H9 (cell line): Measurements from ENCODE around the gene TICRR. TPM values are rescaled to one million over a fixed set of nuclear protein-coding genes. Genes with fewer than 3 reads are reported as not detected.

ENCODE experiments used
- DNase-seq: peaks from one replicate; pipeline ENCODE4 v3.0.0-alpha.2; 2017
- H2AFZ ChIP-seq: one replicate; pipeline ENCODE4 v1.6.1; 2013; ENCODE audit warnings: mild to moderate bottlenecking, low read length, control low read depth, moderate library complexity
- H2AK5ac ChIP-seq: 2 replicates; pipeline ENCODE4 v1.6.1; 2013; ENCODE audit warnings: low read length, control low read depth, mixed read lengths; ENCODE audit not compliant: insufficient read length
- H2BK120ac ChIP-seq: one replicate; pipeline ENCODE4 v1.6.1; 2013; ENCODE audit warnings: low read depth, mild to moderate bottlenecking, low read length, control low read depth, inconsistent platforms; ENCODE audit not compliant: poor library complexity, severe bottlenecking
- H2BK12ac ChIP-seq: 2 replicates; pipeline ENCODE4 v1.6.1; 2013; ENCODE audit warnings: low read length, control low read depth, mixed read lengths, low read depth; ENCODE audit not compliant: insufficient read length
- H2BK15ac ChIP-seq: 2 replicates; pipeline ENCODE4 v1.6.1; 2013; ENCODE audit warnings: low read depth, low read length, control low read depth
- H2BK20ac ChIP-seq: one replicate; pipeline ENCODE4 v1.6.1; 2013; ENCODE audit warnings: low read depth, mild to moderate bottlenecking, low read length, control low read depth, inconsistent platforms; ENCODE audit not compliant: poor library complexity, severe bottlenecking
- H2BK5ac ChIP-seq: 2 replicates; pipeline ENCODE4 v1.6.1; 2013; ENCODE audit warnings: low read length, control low read depth, mixed read lengths; ENCODE audit not compliant: insufficient read length
- H3K14ac ChIP-seq: 2 replicates; pipeline ENCODE4 v1.6.1; 2013; ENCODE audit warnings: low read length, control low read depth; ENCODE audit not compliant: insufficient read depth
- H3K18ac ChIP-seq: 2 replicates; pipeline ENCODE4 v1.6.1; 2013; ENCODE audit warnings: low read depth, mild to moderate bottlenecking, mixed read lengths, low read length, control low read depth; ENCODE audit not compliant: insufficient read length
- H3K23ac ChIP-seq: 2 replicates; pipeline ENCODE4 v1.6.1; 2013; ENCODE audit warnings: low read length, control low read depth, mixed read lengths, low read depth; ENCODE audit not compliant: insufficient read length
- H3K23me2 ChIP-seq: 2 replicates; pipeline ENCODE4 v1.6.1; 2013; ENCODE audit warnings: low read depth, mild to moderate bottlenecking, mixed read lengths, low read length, control low read depth; ENCODE audit not compliant: insufficient read length, poor library complexity, severe bottlenecking
- H3K27ac ChIP-seq: 2 replicates; pipeline ENCODE4 v1.5.1; 2013; ENCODE audit warnings: low read length, control low read depth, mixed read lengths, low read depth; ENCODE audit not compliant: insufficient read length
- H3K27me3 ChIP-seq: 2 replicates; pipeline ENCODE4 v1.6.1; 2013; ENCODE audit warnings: low read length, control low read depth, inconsistent platforms; ENCODE audit not compliant: insufficient read depth
- H3K4ac ChIP-seq: 2 replicates; pipeline ENCODE4 v1.6.1; 2013; ENCODE audit warnings: low read depth, mild to moderate bottlenecking, control low read depth, inconsistent platforms, low read length, moderate library complexity
- H3K4me1 ChIP-seq: 2 replicates; pipeline ENCODE4 v1.6.1; 2013; ENCODE audit warnings: low read length, control low read depth, inconsistent platforms; ENCODE audit not compliant: insufficient read depth
- H3K4me2 ChIP-seq: 2 replicates; pipeline ENCODE4 v1.6.1; 2013; ENCODE audit warnings: low read length, control low read depth, mixed read lengths; ENCODE audit not compliant: insufficient read length, insufficient read depth
- H3K56ac ChIP-seq: 2 replicates; pipeline ENCODE4 v1.6.1; 2013; ENCODE audit warnings: low read depth, mild to moderate bottlenecking, mixed read lengths, low read length, control low read depth; ENCODE audit not compliant: insufficient read length
- H3K79me1 ChIP-seq: 2 replicates; pipeline ENCODE4 v1.6.1; 2013; ENCODE audit warnings: low read depth, mild to moderate bottlenecking, moderate library complexity, low read length, control low read depth, inconsistent platforms; ENCODE audit not compliant: insufficient read depth, poor library complexity, severe bottlenecking
- H3K79me2 ChIP-seq: 2 replicates; pipeline ENCODE4 v1.6.1; 2013; ENCODE audit warnings: low read length, control low read depth, inconsistent platforms; ENCODE audit not compliant: insufficient read depth
- H3K9ac ChIP-seq: 2 replicates; pipeline ENCODE4 v1.6.1; 2013; ENCODE audit warnings: low read length, control low read depth, mixed read lengths; ENCODE audit not compliant: insufficient read length; ENCODE audit errors: extremely low read depth
- H3K9me3 ChIP-seq: one replicate; pipeline ENCODE4 v1.6.1; 2013; ENCODE audit warnings: low read depth, low read length, inconsistent platforms; ENCODE audit not compliant: control insufficient read depth
- H3T11ph ChIP-seq: one replicate; pipeline ENCODE4 v1.6.1; 2013; ENCODE audit warnings: mild to moderate bottlenecking, low read length, control low read depth, inconsistent platforms
- H4K20me1 ChIP-seq: one replicate; pipeline ENCODE4 v1.6.1; 2013; ENCODE audit not compliant: control insufficient read depth, insufficient read length, insufficient read depth
- H4K5ac ChIP-seq: 2 replicates; pipeline ENCODE4 v1.6.1; 2013; ENCODE audit warnings: low read depth, mild to moderate bottlenecking, mixed read lengths, low read length, control low read depth; ENCODE audit not compliant: insufficient read length
- H4K8ac ChIP-seq: replicated peaks from 2 replicates; pipeline ENCODE4 v1.6.1; 2013; ENCODE audit warnings: low read length, control low read depth, mixed read lengths, low read depth; ENCODE audit not compliant: insufficient read length
- H4K91ac ChIP-seq: 2 replicates; pipeline ENCODE4 v1.6.1; 2013; ENCODE audit warnings: low read depth, mild to moderate bottlenecking, moderate library complexity, mixed read lengths, low read length, control low read depth; ENCODE audit not compliant: insufficient read length
- H3K27ac Mint-ChIP-seq, 3 experiments: 2 replicates in 2 of 3; 3 replicates in 1 of 3; pipeline ENCODE4 v1.8.0; 2020 to 2021; ENCODE audit warnings: mixed read lengths in 3 of 3, mild to moderate bottlenecking in 1 of 3, moderate library complexity in 1 of 3
- H3K27me3 Mint-ChIP-seq: 2 replicates; pipeline ENCODE4 v1.8.0; 2021; ENCODE audit warnings: low read depth, mild to moderate bottlenecking, moderate library complexity, mixed read lengths
- H3K36me3 Mint-ChIP-seq, 3 experiments: 2 replicates in 2 of 3; 3 replicates in 1 of 3; pipeline ENCODE4 v1.8.0; 2020 to 2021; ENCODE audit warnings: low read depth in 3 of 3, mixed read lengths in 3 of 3; ENCODE audit not compliant: insufficient read depth in 1 of 3
- H3K4me1 Mint-ChIP-seq, 2 experiments: 2 replicates each; pipeline ENCODE4 v1.8.0; 2020; ENCODE audit warnings: mixed read lengths in 2 of 2
- H3K4me3 Mint-ChIP-seq, 2 experiments: 2 replicates in 1 of 2; 3 replicates in 1 of 2; pipeline ENCODE4 v1.8.0; 2020 to 2021; ENCODE audit warnings: mild to moderate bottlenecking in 2 of 2, mixed read lengths in 2 of 2, moderate library complexity in 1 of 2
- H3K9me3 Mint-ChIP-seq, 2 experiments: 2 replicates in 1 of 2; 3 replicates in 1 of 2; pipeline ENCODE4 v1.8.0; 2020; ENCODE audit warnings: mild to moderate bottlenecking in 2 of 2, mixed read lengths in 2 of 2, moderate library complexity in 1 of 2
- CTCF ChIP-seq: fragments of 200-600 bp; sonication (generic); conservative IDR thresholded peaks from 3 replicates; pipeline ENCODE4 v1.8.0; 2021; ENCODE audit warnings: antibody characterized with exemption, mild to moderate bottlenecking
- WGBS: extraction: QIAGEN DNeasy Blood & Tissue Kit; methylation state at CpG from one replicate; pipeline ENCODE4 v1.1.7; 2013; ENCODE audit warnings: missing lambda C conversion rate, low lambda C conversion rate, mixed read lengths; ENCODE audit not compliant: insufficient read length; ENCODE audit errors: extremely low coverage; 5-methylcytosine and 5-hydroxymethylcytosine counted together
- total RNA-seq: library from RNA; stranded (reverse); gene quantifications from 2 replicates; pipeline ENCODE4 v1.2.1, GENCODE V29; 2021

TICRR gene
- total RNA-seq, 1 experiment from 2014 or later, result 26.0 TPM

GRCh38 chr15:89530976-89531375 is 44.3 kb upstream of the TICRR start:
- no peak overlapping the region for H4K8ac ChIP-seq
- no peaks in the 10 kb centered on the region for H3K79me2 ChIP-seq
- no peaks in the 10 kb centered on the region for H3K27me3 ChIP-seq
- no peak overlapping the region for H3K27ac ChIP-seq
- no peaks in the 10 kb centered on the region for H3K23me2 ChIP-seq
- no peak overlapping the region for H2BK20ac ChIP-seq
- H3K23ac ChIP-seq, result no peak overlapping the region
- Mint-ChIP-seq H3K36me3 (no peaks in the 10 kb centered on the region), H3K4me1 (peaks cover 6 to 8% of the 10 kb centered on the region in 2 experiments), H3K27me3 (peaks cover 4% of the 10 kb centered on the region), H3K9me3 (peaks cover 5 to 6% of the 10 kb centered on the region in 2 experiments; a peak in 4 of 5 replicates), H3K4me3 (no peak overlapping the region), H3K27ac (no peak overlapping the region)
- H2AK5ac ChIP-seq, result no peak overlapping the region
- 0 out of 2 replicates have a peak, but pooled peaks cover 2% of the 10 kb centered on the region for H3K4me1 ChIP-seq
- H3K4ac ChIP-seq, result no peak overlapping the region
- H3K4me2 ChIP-seq, result no peak overlapping the region
- H2BK120ac ChIP-seq, result no peak overlapping the region
- H2BK12ac ChIP-seq, result no peak overlapping the region
- no peaks in the 10 kb centered on the region for H3K79me1 ChIP-seq
- no peak overlapping the region for H3K9ac ChIP-seq
- no peak overlapping the region for H2BK5ac ChIP-seq
- no CpG with 5 or more reads among the region's 5 CpGs for WGBS
- TF ChIP-seq CTCF, result no peak
- H4K5ac ChIP-seq, result no peak overlapping the region
- H3K14ac ChIP-seq, result no peak overlapping the region
- no peak overlapping the region for H4K91ac ChIP-seq
- H3T11ph ChIP-seq, result no peak overlapping the region
- H4K20me1 ChIP-seq, result no peaks in the 10 kb centered on the region
- H3K56ac ChIP-seq, result no peak overlapping the region
- H3K9me3 ChIP-seq, result no peaks in the 10 kb centered on the region
- no peak overlapping the region for H3K18ac ChIP-seq
- H2AFZ ChIP-seq, result no peak overlapping the region
- no peak for DNase-seq
- H2BK15ac ChIP-seq, result no peak overlapping the region
